ENCODE data around the gene METTL15.

DNA sequence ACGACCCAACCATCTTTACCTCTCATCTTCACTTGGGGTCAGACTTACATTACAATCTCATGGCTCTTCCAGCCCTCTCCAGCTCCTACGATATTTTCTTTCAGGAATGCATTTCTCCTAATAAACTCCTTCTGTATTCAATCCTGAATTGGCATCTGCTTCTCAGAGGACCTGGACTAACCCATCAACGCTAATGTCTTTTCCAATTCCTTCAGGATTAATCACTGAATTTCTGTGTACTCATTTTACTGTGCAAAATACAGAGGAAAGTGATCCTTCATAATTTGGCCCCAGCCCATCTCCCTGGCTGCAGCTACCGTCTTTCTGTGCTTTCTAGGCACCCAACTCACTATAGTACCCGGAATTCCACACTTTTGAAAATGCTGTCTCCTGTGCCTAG lies 239.2 kb downstream of the METTL15 start:
- TF ChIP-seq SIN3A (IDR thresholded peaks at IDR 0.05; ENCODE audit: borderline replicate concordance, insufficient read depth, low read length) (no peak), POLR2AphosphoS5 (IDR thresholded peaks at IDR 0.05; ENCODE audit: low read depth, low read length) (no peak)
